HG02870 (cell line): ENCODE measurements around the gene SLC25A45.
A peak's percentile ranks its signal among the peaks of the same experiment; 100 is the strongest.

Source experiments
- ATAC-seq: cut with Tn5 transposase; IDR thresholded peaks from one replicate; pipeline ENCODE4 v1.9.1; 2021; ENCODE audit warnings: mild to moderate bottlenecking, moderate library complexity; ENCODE audit not compliant: unreplicated experiment

SLC25A45 gene

DNA sequence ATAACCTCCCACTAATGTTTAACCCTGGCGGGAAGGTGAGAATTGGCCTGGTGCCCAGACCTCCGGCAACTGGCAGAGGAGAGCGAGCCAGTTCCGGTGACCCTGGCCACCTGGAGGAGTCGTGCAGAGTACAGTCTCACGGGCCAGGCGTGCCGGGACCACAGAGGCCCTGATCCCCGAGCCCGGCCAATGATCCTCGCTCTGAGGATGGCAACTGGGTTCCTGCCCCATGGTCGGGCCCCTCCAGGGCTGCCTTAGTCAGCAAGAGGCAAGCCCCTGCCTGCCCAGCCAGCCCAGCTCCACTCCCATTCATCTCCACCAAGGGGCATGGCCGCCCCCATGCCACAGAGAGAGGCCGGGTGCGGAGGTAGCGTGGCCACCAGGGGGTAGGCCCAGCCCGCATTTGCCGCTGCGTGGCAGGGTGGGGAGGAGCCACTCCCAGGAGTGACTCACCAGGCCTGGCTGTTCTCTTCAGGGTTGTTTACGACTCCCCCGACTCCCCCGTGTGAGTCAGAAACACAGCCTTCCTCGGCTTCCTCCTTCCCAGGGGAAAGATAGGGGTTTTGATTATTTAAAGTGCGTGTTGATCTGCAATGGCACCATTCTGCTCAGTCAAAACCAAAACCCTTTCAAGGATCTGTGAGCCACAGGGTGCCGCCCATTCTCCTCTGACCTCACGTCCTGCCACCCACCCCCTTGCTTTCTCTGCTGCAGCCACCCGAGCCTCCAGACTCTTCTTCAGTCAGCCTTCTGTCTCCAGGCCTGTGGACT is at the start of gene SLC25A45:
Gene SLC25A45 (minus strand): TSS at position 614 of the 771 bp plus-strand sequence. CDS start 695 bp downstream, outside the sequence.
- peak; percentile 59 for ATAC-seq

GRCh38 chr11:65431451-65432099 is 49.1 kb upstream of the SLC25A45 start:
- ATAC-seq: no peak

DNA sequence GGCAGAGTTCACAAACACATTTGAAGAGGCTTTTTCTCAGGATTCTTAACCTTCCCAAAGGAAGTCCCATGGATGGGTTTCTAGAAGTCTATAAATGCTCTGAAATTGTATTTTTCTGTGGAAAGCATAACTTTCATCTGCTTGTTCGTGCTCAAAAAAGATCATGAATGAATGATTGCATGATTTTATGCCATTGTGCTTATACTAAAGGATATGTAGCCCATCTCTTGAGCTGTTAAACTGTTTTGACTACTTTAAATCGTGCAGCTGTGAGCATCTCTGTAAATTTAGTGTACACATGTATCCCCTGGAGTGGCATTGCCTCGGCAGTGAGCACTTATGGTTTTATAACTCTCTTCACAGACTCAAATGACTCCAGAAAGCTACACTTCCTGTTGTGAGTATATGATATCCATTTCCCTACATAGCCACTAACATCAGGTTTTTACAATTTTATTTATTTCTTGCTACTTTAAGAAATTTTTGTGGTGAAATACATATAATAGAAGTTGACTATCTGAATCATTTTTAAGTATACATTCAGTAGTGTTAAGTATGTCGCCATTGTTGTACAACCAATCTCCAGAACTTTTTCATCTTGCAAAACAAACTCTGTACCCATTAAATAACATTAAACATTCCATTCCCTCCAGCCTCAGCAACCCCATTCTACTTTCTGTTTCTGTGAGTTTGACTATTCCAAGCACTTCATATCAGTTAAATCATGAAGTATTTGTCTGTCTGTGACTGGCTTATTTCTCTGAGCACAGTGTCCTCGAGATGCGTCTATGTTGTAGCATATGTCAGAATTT is 48.2 kb upstream of the SLC25A45 start:
- ATAC-seq: no peak

DNA sequence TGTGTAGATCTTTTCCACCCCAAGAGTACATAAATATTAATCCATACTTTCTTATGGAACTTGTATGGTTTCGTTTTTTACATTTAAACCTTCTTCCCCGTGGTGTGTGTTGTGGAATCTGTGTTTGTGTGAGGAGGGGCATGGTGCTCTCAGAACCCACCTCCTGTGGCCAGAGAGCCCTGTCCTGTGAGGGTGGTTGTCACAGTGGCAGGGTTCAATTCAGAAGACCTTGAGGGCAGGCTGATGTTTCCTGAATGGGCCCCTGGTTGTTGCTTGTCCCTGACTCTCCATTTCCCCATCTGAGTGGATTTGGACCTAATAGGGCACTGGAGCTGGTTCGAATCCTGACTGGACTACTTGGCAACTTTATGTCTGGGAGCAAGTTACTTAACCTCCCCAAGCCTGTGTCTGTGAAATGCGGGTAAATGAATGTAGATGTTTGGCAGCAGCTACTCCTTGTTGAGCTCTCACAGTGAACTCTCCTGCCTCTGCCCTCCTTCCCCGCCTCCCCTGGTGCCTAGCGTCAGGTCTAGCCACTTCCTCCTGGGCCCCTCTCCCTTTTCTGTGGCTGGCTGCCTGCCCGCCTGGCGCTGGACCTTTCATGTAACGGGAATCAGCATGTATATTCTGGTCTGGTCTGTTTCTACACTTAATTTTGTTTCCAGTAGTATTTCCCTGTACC is 47.4 kb upstream of the SLC25A45 start:
- no peak for ATAC-seq

DNA sequence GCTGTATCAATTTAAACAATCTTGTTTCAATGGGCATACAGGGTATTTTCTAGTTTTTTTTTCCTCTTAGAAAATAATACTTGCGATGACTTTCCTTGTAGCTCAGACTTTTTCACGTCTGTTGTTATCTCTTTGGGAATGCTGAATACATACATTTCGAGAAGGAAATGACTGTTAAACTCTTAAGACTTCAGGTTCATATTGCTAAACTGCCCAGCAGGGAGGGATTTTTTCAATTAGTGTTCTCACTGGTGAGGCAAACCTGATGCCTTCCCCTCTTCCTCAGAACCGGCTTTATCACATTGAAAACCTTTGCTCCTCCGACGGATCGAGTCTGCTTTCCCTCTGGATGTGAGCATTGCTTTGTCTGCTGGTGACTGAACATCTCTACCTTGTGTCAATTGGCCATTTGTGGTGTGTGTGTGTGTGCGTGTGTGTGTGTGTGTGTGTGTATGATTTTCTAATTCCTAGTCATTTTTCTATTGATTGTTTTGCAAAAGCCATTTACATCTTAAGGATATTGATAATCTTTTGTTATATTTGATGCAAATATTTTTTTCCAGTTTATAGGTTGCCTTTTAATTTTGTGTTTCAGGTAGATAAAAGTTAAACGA is 46.7 kb upstream of the SLC25A45 start:
- ATAC-seq: no peak

GRCh38 chr11:65428578-65429067 is 46.2 kb upstream of the SLC25A45 start:
- ATAC-seq: no peak

GRCh38 chr11:65427691-65428577 is 45.5 kb upstream of the SLC25A45 start:
- no peak for ATAC-seq

- no peak for ATAC-seq
Observed at GRCh38 chr11:65426839-65427690, 44.6 kb upstream of the SLC25A45 start.

- peak; percentile 29 for ATAC-seq
Observed at GRCh38 chr11:65425971-65426838, 43.8 kb upstream of the SLC25A45 start.

GRCh38 chr11:65425105-65425970 is 42.9 kb upstream of the SLC25A45 start:
- ATAC-seq: no peak

- no peak for ATAC-seq
Observed at GRCh38 chr11:65424205-65425104, 42.0 kb upstream of the SLC25A45 start.

DNA sequence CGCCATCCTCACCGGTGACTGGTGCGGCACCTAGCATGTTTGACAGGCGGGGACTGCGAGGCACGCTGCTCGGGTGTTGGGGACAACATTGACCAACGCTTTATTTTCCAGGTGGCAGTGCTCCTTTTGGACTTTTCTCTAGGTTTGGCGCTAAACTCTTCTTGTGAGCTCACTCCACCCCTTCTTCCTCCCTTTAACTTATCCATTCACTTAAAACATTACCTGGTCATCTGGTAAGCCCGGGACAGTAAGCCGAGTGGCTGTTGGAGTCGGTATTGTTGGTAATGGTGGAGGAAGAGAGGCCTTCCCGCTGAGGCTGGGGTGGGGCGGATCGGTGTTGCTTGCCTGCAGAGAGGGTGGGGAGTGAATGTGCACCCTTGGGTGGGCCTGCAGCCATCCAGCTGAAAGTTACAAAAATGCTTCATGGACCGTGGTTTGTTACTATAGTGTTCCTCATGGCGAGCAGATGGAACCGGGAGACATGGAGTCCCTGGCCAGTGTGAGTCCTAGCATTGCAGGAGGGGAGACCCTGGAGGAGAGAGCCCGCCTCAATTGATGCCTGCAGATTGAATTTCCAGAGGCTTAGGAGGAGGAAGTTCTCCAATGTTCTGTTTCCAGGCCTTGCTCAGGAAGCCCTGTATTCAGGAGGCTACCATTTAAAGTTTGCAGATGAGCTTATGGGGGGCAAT is 41.2 kb upstream of the SLC25A45 start:
- no peak for ATAC-seq

- ATAC-seq: no peak
Observed at GRCh38 chr11:65422633-65423515, 40.4 kb upstream of the SLC25A45 start, which contains the start of gene NEAT1. Gene NEAT1, plus strand, starts transcription at chr11:65422798.
